GM23338 (cell line): Measurements from ENCODE around the gene PDCD1. TPM values are rescaled to one million over a fixed set of nuclear protein-coding genes. Genes with fewer than 3 reads are reported as not detected.

Source experiments
- ATAC-seq: fragments of 200-7000 bp; cut with Tn5 transposase; 3 replicates; pipeline ENCODE4 v1.9.1; 2020
- DNase-seq: peaks from one replicate; pipeline ENCODE4 v3.0.0-alpha.2; 2015; ENCODE audit warnings: low spot score
- H2AFZ ChIP-seq: fragments of 200-600 bp; sonication (generic); 2 replicates; pipeline ENCODE4 v1.8.0; 2016; ENCODE audit warnings: antibody characterized with exemption, mild to moderate bottlenecking, moderate library complexity
- H3F3A ChIP-seq: fragments of 200-600 bp; sonication (generic); replicated peaks from 2 replicates; pipeline ENCODE4 v1.8.0; 2017; ENCODE audit warnings: antibody characterized with exemption, mixed run types, low read depth
- H3K27ac ChIP-seq: fragments of 200-600 bp; sonication (generic); 2 replicates; pipeline ENCODE4 v1.6.1; 2016; ENCODE audit warnings: low read depth
- H3K27me3 ChIP-seq: fragments of 200-600 bp; sonication (generic); 2 replicates; pipeline ENCODE4 v1.8.0; 2016; ENCODE audit warnings: mild to moderate bottlenecking, mixed run types, moderate library complexity; ENCODE audit not compliant: insufficient read depth
- H3K36me3 ChIP-seq: fragments of 200-600 bp; sonication (generic); 2 replicates; pipeline ENCODE4 v1.8.0; 2016; ENCODE audit warnings: mild to moderate bottlenecking; ENCODE audit not compliant: insufficient read depth
- H3K4me1 ChIP-seq: fragments of 200-600 bp; sonication (generic); 2 replicates; pipeline ENCODE4 v1.8.0; 2016; ENCODE audit warnings: mild to moderate bottlenecking, moderate library complexity; ENCODE audit not compliant: insufficient read depth
- H3K4me2 ChIP-seq: fragments of 200-600 bp; sonication (generic); 2 replicates; pipeline ENCODE4 v1.7.1; 2017; ENCODE audit warnings: mixed run types
- H3K4me3 ChIP-seq: fragments of 200-600 bp; sonication (generic); 2 replicates; pipeline ENCODE4 v1.6.1; 2016; ENCODE audit warnings: mixed run types
- H3K79me2 ChIP-seq: fragments of 200-600 bp; sonication (generic); replicated peaks from 2 replicates; pipeline ENCODE4 v1.8.0; 2017; ENCODE audit warnings: mild to moderate bottlenecking; ENCODE audit not compliant: insufficient read depth
- H3K9me2 ChIP-seq: fragments of 200-600 bp; sonication (generic); 2 replicates; pipeline ENCODE4 v1.8.0; 2017; ENCODE audit not compliant: insufficient read depth
- H4K20me1 ChIP-seq: fragments of 200-600 bp; sonication (generic); replicated peaks from 2 replicates; pipeline ENCODE4 v1.8.0; 2017; ENCODE audit warnings: mild to moderate bottlenecking; ENCODE audit not compliant: insufficient read depth
- H3K27ac Mint-ChIP-seq: 2 replicates; pipeline ENCODE4 v1.8.0; 2020; ENCODE audit warnings: inconsistent platforms, mild to moderate bottlenecking, moderate library complexity, mixed read lengths
- H3K27me3 Mint-ChIP-seq: 3 replicates; pipeline ENCODE4 v1.8.0; 2022; ENCODE audit warnings: low read depth, mild to moderate bottlenecking, moderate library complexity, mixed read lengths, inconsistent platforms; ENCODE audit not compliant: insufficient read depth, poor library complexity
- H3K36me3 Mint-ChIP-seq: 3 replicates; pipeline ENCODE4 v1.8.0; 2021; ENCODE audit warnings: low read depth, mild to moderate bottlenecking, inconsistent platforms, moderate library complexity, mixed read lengths
- H3K4me1 Mint-ChIP-seq: 3 replicates; pipeline ENCODE4 v1.8.0; 2020; ENCODE audit warnings: mild to moderate bottlenecking, inconsistent platforms, mixed read lengths
- H3K4me3 Mint-ChIP-seq: 3 replicates; pipeline ENCODE4 v1.8.0; 2021; ENCODE audit warnings: moderate library complexity, mild to moderate bottlenecking, inconsistent platforms, mixed read lengths
- H3K9me3 Mint-ChIP-seq: 3 replicates; pipeline ENCODE4 v1.8.0; 2020; ENCODE audit warnings: moderate library complexity, mild to moderate bottlenecking, inconsistent platforms, mixed read lengths
- CREB1 ChIP-seq: fragments of 250-450 bp; sonication (Bioruptor Pico); IDR thresholded peaks from 2 replicates; pipeline ENCODE4 v1.5.0; 2020; ENCODE audit warnings: low read depth, mild to moderate bottlenecking, moderate library complexity
- CTCF ChIP-seq, 2 experiments: fragments of 200-600 bp in 1 of 2; sonication (generic) in 1 of 2; conservative IDR thresholded peaks; 2 replicates each; pipeline versions ENCODE4 v1.5.1 to v1.6.1; 2016 to 2017; ENCODE audit warnings: antibody characterized with exemption in 2 of 2, low read depth in 2 of 2, mild to moderate bottlenecking in 2 of 2, moderate library complexity in 1 of 2
- ETS1 ChIP-seq: IDR thresholded peaks from 2 replicates; pipeline ENCODE4 v1.6.1; 2016; ENCODE audit warnings: antibody characterized with exemption
- EZH2 ChIP-seq: fragments of 200-600 bp; sonication (generic); IDR thresholded peaks from one replicate; pipeline ENCODE4 v1.8.0; 2017; ENCODE audit warnings: antibody characterized with exemption, mild to moderate bottlenecking, low read depth; ENCODE audit not compliant: unreplicated experiment
- EZH2phosphoT487 ChIP-seq: fragments of 200-600 bp; sonication (generic); IDR thresholded peaks from one replicate; pipeline ENCODE4 v1.8.1; 2018; ENCODE audit warnings: antibody characterized with exemption; ENCODE audit not compliant: unreplicated experiment
- JUNB ChIP-seq: IDR thresholded peaks from one replicate; pipeline ENCODE4 v1.6.1; 2016; ENCODE audit warnings: antibody characterized with exemption; ENCODE audit not compliant: unreplicated experiment
- NANOG ChIP-seq: IDR thresholded peaks from 2 replicates; pipeline ENCODE4 v1.6.1; 2016; ENCODE audit warnings: antibody characterized with exemption, borderline replicate concordance
- POLR2AphosphoS5 ChIP-seq: IDR thresholded peaks from 2 replicates; pipeline ENCODE4 v1.6.1; 2016; ENCODE audit warnings: antibody characterized with exemption, low read depth
- REST ChIP-seq: IDR thresholded peaks from one replicate; pipeline ENCODE4 v1.6.1; 2018; ENCODE audit warnings: antibody characterized with exemption; ENCODE audit not compliant: unreplicated experiment
- STAT1 ChIP-seq: IDR thresholded peaks from one replicate; pipeline ENCODE4 v1.6.1; 2016; ENCODE audit warnings: antibody characterized with exemption; ENCODE audit not compliant: unreplicated experiment
- ZNF114 ChIP-seq: fragments of 250-450 bp; sonication (Bioruptor Pico); IDR thresholded peaks from 2 replicates; pipeline ENCODE4 v1.5.0; 2020; ENCODE audit warnings: mild to moderate bottlenecking, moderate library complexity
- ZNF331 ChIP-seq: fragments of 250-450 bp; sonication (Bioruptor Pico); IDR thresholded peaks from 2 replicates; pipeline ENCODE4 v1.5.0; 2020; ENCODE audit warnings: low read depth, mild to moderate bottlenecking, moderate library complexity
- ZNF462 ChIP-seq: fragments of 250-450 bp; sonication (Bioruptor Pico); IDR thresholded peaks from 2 replicates; pipeline ENCODE4 v1.5.0; 2020; ENCODE audit warnings: mild to moderate bottlenecking, moderate library complexity
- polyA plus RNA-seq: library from polyadenylated mRNA; unstranded; fragments of >200 nt; fragmentation: Nextera tagmentation; extraction: Ambion mirVana; gene quantifications from 2 replicates; pipeline ENCODE4 v1.2.1, GENCODE V29; 2016
- total RNA-seq: library from RNA; depleted of rRNA; stranded (reverse); fragments of >200 nt; shearing (Covaris generic); gene quantifications from 2 replicates; pipeline ENCODE4 v1.2.3, GENCODE V29; 2014

PDCD1 gene
- total and polyA plus RNA-seq, 2 experiments from 2014 or later, result 0.34 to 0.38 TPM

GRCh38 chr2:241864850-241865213 lies 6.1 kb upstream of the PDCD1 start:
- Histone ChIP-seq H3K4me1 (no peaks in the 10 kb centered on the region; the same call in 1 of the 2 replicates), H3K9me2 (no peaks in the 10 kb centered on the region), H3K4me3 (no peak overlapping the region), H4K20me1 (no peaks in the 10 kb centered on the region), H3K79me2 (no peaks in the 10 kb centered on the region), H3K4me2 (no peak overlapping the region), H3K27ac (no peak overlapping the region), H3F3A (peaks cover 12% of the 10 kb centered on the region; the same call in 1 of the 2 replicates), H3K27me3 (no peaks in the 10 kb centered on the region), H3K36me3 (no peaks in the 10 kb centered on the region), H2AFZ (no peak overlapping the region)
- no peak for DNase-seq
- H3K36me3 Mint-ChIP-seq, result no peaks in the 10 kb centered on the region; the same call in 2 of the 3 replicates
- H3K27ac Mint-ChIP-seq, result no peak overlapping the region
- no peak for ATAC-seq
- TF ChIP-seq STAT1 (no peak), JUNB (no peak), CTCF (conservative IDR thresholded peaks at IDR 0.05; ENCODE audit: low read depth in 2 of 2) (no peak), REST (no peak), CREB1 (no peak), ZNF114 (CRISPR knock-in tag) (no peak), POLR2AphosphoS5 (no peak), ETS1 (no peak), EZH2 (no peak), NANOG (no peak), ZNF331 (no peak), EZH2phosphoT487 (no peak), ZNF462 (no peak)
- H3K27me3 Mint-ChIP-seq, result peaks cover 21% of the 10 kb centered on the region
- peaks cover 5% of the 10 kb centered on the region; the same call in 2 of the 3 replicates for H3K9me3 Mint-ChIP-seq
- no peak overlapping the region; the same call in 2 of the 3 replicates for H3K4me3 Mint-ChIP-seq
- peaks cover 26% of the 10 kb centered on the region for H3K4me1 Mint-ChIP-seq
